ENCODE data around the gene MEF2D.

Gene MEF2D

DNA sequence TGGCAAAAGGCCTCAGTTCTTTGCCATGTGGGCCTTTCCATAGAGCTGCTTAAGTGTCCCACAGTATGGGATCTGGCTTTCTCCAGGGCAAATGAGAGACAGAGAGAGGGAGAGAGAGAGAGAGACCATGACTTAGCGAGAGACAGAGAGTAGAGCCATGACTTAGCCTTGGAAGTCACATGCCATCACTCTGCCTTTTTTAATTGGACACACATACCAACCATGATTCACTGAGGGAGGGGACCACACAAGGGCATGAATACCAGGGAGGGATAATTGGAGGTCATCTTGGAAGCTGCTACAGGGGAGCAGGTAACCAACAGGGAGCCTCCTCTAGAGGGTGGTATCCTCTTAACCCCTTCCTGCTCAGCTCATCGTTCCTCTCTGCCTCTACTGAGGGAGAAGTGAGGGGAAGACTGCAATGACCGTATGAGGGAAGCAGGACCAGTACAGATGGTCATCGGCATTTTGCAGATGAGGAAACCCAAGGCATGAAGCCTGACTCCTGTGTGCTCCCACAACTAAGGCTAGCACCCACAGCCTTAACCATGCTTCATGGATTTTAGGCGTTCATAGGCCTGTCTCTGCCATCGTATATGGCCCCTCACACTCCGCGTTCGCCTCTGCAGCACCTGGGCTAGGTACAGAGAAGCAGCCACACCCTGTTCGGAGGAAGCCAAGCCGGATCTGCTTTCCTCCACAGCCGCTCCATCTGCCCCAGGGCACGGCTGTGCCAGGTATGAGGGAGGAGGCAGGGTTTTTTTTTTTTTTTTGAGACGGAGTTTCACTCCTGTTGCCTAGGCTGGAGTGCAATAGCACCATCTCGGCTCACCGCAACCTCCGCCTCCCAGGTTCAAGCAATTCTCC lies 38.6 kb downstream of the MEF2D start:
- no peak overlapping the region for H3K4me3 ChIP-seq (ENCODE audit: low read length)
- DNase-seq (ENCODE audit: low read depth, low spot score): no peak

DNA sequence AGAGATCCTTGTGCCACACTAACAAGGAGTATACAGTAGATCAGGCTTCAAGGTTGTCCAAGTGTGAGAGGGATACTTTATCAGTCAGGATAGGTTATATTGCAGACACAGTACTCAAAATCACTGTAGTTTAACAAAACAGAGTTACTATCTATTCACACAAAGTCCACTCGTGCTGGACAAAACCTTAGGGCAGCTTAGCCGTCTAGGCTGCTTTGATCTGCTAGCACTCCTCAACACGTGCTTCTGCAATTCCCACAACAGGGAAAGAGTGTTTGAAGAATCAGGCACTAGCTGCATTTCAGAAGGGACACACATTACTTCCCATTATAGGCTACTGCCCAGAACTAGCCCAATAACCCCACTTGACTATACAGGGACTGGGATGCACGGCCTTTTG lies 39.5 kb downstream of the MEF2D start:
- H3K4me3 ChIP-seq (ENCODE audit: low read length): no peak overlapping the region

DNA sequence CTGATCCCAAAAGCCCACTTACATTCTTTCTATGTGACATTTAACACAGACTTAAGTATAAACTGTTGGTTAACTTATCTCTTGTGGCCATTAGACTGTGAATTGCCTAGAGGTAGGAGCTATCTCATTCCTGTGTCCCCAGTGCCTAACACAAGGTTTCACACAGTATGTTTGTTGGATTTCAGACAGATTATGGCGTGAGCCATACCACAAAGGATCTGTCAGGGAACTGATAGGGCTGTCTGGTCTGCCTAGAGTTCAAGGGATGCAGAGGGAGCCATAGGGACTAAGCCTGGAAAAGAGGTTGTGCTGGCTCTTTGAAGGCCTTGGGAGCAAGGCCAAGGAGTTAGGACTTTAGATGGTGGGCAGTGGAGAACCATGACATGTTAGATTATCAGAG lies 40.0 kb downstream of the MEF2D start:
- no peak for DNase-seq (ENCODE audit: low read depth, low spot score)
- H3K4me3 ChIP-seq (ENCODE audit: low read length): no peak overlapping the region

More for the DNA sequence above, 39.5 kb downstream of the MEF2D start:
- DNase-seq (ENCODE audit: low read depth, low spot score): no peak

- no peak for DNase-seq (ENCODE audit: low read depth, low spot score)
- no peak overlapping the region for H3K4me3 ChIP-seq (ENCODE audit: low read length)
Observed at GRCh38 chr1:156458181-156458503, 42.4 kb downstream of the MEF2D start.

GRCh38 chr1:156456625-156457465 lies 43.7 kb downstream of the MEF2D start:
- DNase-seq (ENCODE audit: low read depth, low spot score): peak; percentile 92
- H3K4me3 ChIP-seq (ENCODE audit: low read length): peak overlapping the region; percentile 74

- DNase-seq (ENCODE audit: low read depth, low spot score): no peak
- H3K4me3 ChIP-seq (ENCODE audit: low read length): no peak overlapping the region
Observed at GRCh38 chr1:156455362-156455761, 45.2 kb downstream of the MEF2D start.

- DNase-seq (ENCODE audit: low read depth, low spot score): no peak
- H3K4me3 ChIP-seq (ENCODE audit: low read length): no peak overlapping the region
Observed at GRCh38 chr1:156452907-156453306, 47.7 kb downstream of the MEF2D start.

DNA sequence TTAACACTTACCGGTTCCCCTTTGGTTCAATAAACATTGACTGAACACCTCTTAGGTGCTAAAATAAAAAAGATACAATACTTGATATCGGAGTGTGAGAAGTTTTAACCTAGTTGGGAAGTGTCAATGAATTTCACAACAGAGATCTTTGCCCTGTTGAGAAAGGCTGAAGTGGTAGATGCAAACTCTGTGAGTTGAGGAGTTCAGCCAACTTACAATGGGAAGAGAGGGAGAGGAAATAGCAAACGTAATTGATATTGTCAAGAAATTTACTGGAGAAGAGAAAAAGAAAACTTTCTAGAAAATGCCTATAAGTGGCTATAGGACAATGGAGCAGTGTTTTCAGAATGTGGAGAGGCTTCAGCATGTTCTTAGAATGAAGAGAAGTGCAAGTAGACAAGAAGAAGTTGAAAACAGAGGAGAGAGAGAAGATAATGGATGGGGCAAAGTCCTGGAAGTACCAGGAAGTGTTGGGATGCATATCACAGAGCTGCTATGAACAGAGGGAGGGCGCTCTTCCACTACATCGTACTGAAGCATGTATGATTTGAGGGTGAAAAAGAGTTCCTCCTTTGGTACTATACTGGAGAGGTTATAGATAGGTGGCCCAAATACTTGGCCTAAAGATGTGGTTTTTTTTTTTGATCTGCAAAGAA lies 48.9 kb downstream of the MEF2D start:
- DNase-seq (ENCODE audit: low read depth, low spot score): no peak
- no peak overlapping the region for H3K4me3 ChIP-seq (ENCODE audit: low read length)

- no peak for DNase-seq (ENCODE audit: low read depth, low spot score)
Observed at GRCh38 chr1:156448134-156448967, 52.2 kb downstream of the MEF2D start.

GRCh38 chr1:156445789-156446263 lies 54.7 kb downstream of the MEF2D start:
- DNase-seq (ENCODE audit: low read depth, low spot score): peak; percentile 76
- no peak overlapping the region; the same call in 1 of the 2 replicates for H3K4me3 ChIP-seq (ENCODE audit: low read length)

More at GRCh38 chr1:156448134-156448967, 52.2 kb downstream of the MEF2D start:
- H3K4me3 ChIP-seq (ENCODE audit: low read length): no peak overlapping the region

DNA sequence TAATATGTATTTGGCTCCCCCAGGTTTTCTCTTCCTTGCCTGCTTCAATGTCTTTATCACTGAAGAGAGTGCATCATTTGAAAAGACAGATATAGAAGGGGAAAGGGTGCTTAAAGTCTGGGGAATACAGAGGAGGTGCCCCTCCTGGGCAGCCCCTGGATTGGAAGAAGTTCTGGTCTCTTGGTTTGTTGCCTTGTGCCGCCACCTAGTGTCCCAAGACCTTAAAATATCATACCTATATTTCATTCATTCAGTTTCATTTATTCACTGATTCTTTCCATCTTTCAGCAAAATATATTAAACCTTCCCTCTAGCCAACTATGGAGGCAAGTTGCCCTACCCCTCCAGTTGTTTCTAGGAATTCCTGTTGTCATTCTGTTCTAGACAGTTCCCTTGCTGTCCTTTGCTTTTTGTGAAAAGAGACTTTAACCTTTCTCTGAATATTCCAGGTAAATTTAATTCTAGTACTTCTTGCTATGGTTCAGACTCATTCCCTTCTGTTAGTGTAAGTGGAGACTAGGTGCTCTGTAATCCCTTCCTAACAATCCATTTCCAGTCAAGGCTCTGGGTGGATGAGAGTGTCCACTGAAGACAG lies 56.1 kb downstream of the MEF2D start:
- peak; percentile 54 for DNase-seq (ENCODE audit: low read depth, low spot score)

GRCh38 chr1:156443286-156443685 lies 57.3 kb downstream of the MEF2D start:
- H3K4me3 ChIP-seq (ENCODE audit: low read length): no peak overlapping the region
- no peak for DNase-seq (ENCODE audit: low read depth, low spot score)

More for the DNA sequence above, 56.1 kb downstream of the MEF2D start:
- H3K4me3 ChIP-seq (ENCODE audit: low read length): no peak overlapping the region

- no peak for DNase-seq (ENCODE audit: low read depth, low spot score)
- H3K4me3 ChIP-seq (ENCODE audit: low read length): no peak overlapping the region
Observed at GRCh38 chr1:156440654-156441437, 59.7 kb downstream of the MEF2D start.

DNA sequence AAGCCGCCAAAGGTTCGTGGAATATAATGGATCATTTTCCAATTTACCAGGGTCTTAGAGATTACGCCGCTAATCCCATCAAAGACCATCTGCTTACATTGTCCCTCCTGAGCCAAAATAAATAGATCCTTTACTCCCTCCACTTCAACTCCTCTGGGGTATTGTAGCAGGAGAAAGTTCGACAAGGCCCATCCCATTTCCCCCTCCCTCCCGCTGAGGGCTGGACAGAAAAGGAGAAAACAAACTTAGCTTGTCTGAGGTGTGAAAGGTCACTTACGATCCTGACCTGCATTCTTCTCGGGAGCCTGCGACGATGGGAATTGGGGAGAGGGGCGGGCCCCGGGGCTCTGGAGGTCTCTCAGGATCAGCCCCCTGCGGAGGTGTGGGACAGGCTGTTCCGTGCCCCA lies 60.8 kb downstream of the MEF2D start:
- DNase-seq (ENCODE audit: low read depth, low spot score): no peak
- H3K4me3 ChIP-seq (ENCODE audit: low read length): no peak overlapping the region

- no peak for DNase-seq (ENCODE audit: low read depth, low spot score)
- H3K4me3 ChIP-seq (ENCODE audit: low read length): no peak overlapping the region
Observed at GRCh38 chr1:156439036-156439776, 61.4 kb downstream of the MEF2D start.

DNA sequence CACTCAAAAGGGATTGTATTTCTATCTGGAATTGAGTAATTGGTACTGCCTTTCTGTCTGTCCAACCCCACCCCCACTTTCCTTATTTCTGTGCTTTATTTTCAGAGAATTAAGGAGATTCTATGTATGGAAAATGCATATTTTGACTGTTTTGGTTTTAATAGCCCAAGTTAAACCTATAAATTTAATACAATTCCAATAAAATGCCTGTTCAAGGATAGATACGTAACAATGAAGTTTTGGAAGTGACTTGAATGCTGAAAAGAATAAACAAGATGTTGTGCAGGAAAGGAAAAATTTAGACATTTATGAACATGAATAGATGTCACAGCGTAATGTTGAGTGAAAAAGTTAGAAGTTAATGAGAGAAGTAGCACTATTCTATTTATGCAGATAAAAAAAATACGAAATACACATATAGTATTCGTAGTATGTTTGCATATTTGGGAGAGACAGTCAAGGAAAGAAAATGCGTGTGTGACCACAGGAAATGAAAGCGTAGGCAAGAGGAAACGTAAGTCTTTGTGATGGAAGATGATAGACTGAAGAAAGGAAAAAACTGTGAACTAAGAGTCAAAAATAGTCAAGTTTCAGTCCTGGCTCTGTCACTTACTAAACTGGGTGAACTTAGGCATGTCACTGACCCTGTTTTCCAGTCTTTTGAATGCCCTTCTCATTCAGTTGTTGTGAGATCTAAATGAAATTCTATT lies 62.1 kb downstream of the MEF2D start:
- no peak overlapping the region for H3K4me3 ChIP-seq (ENCODE audit: low read length)
- DNase-seq (ENCODE audit: low read depth, low spot score): peak; percentile 33

Data from Jurkat, Clone E6-1 (cell line).